HepG2 (cell line): ENCODE measurements around the gene IPMK.

ENCODE experiments used
- CEBPB ChIP-seq: IDR thresholded peaks from 2 replicates; pipeline ENCODE4 v1.6.1; 2011; ENCODE audit warnings: low read depth, low read length, improper control_type of control experiment, borderline replicate concordance
- CTCF ChIP-seq: sonication (generic); formaldehyde crosslinking; IDR thresholded peaks from 2 replicates; pipeline ENCODE4 v1.5.0; 2020; ENCODE audit warnings: mild to moderate bottlenecking, missing genetic modification reagents, moderate library complexity
- FOSL1 ChIP-seq: sonication (generic); formaldehyde crosslinking; IDR thresholded peaks from 2 replicates; pipeline ENCODE4 v1.9.0; 2021; ENCODE audit warnings: missing genetic modification reagents, borderline replicate concordance
- IRF1 ChIP-seq: sonication (generic); formaldehyde crosslinking; IDR thresholded peaks from 2 replicates; pipeline ENCODE4 v1.4.0; 2020; ENCODE audit warnings: low read depth, mild to moderate bottlenecking, missing genetic modification reagents
- JUN ChIP-seq: sonication (generic); formaldehyde crosslinking; IDR thresholded peaks from 2 replicates; pipeline ENCODE4 v1.4.0; 2020; ENCODE audit warnings: mild to moderate bottlenecking, missing genetic modification reagents
- MTF1 ChIP-seq: sonication (generic); formaldehyde crosslinking; IDR thresholded peaks from 2 replicates; pipeline ENCODE4 v1.5.0; 2020; ENCODE audit warnings: missing genetic modification reagents
- MXD1 ChIP-seq: sonication (generic); formaldehyde crosslinking; IDR thresholded peaks from 2 replicates; pipeline ENCODE4 v1.4.0; 2020; ENCODE audit warnings: mild to moderate bottlenecking, missing genetic modification reagents
- PAF1 ChIP-seq: IDR thresholded peaks from 2 replicates; pipeline ENCODE4 v1.6.1; 2016; ENCODE audit warnings: missing genetic modification reagents, missing compliant biosample characterization

- TF ChIP-seq CEBPB, result no peak
- TF ChIP-seq JUN (CRISPR knock-in tag), result no peak
- no peak for TF ChIP-seq PAF1 (CRISPR knock-in tag)
- TF ChIP-seq CTCF (CRISPR knock-in tag), result no peak
- no peak for TF ChIP-seq MTF1 (CRISPR knock-in tag)
- TF ChIP-seq FOSL1 (CRISPR knock-in tag), result no peak
- TF ChIP-seq IRF1 (CRISPR knock-in tag), result no peak
- no peak for TF ChIP-seq MXD1 (CRISPR knock-in tag)
These were observed 83.5 kb downstream of the IPMK start for GRCh38 chr10:58184120-58184670.
